Type B pancreatic cell (in vitro differentiated cells): ENCODE results near the gene SUCLG2. TPM values are rescaled to one million over a fixed set of nuclear protein-coding genes. Genes with fewer than 3 reads are reported as not detected.

Experiments
- DNase-seq: peaks from one replicate; pipeline ENCODE4 v3.0.0; 2021; ENCODE audit warnings: mixed read lengths; ENCODE audit not compliant: unreplicated experiment; ENCODE audit errors: extremely low spot score
- H3K27ac Mint-ChIP-seq: 2 replicates; pipeline ENCODE4 v1.8.0; 2021; ENCODE audit warnings: mild to moderate bottlenecking, mixed read lengths
- H3K27me3 Mint-ChIP-seq: 2 replicates; pipeline ENCODE4 v1.8.0; 2021; ENCODE audit warnings: mixed read lengths
- H3K36me3 Mint-ChIP-seq: 2 replicates; pipeline ENCODE4 v1.8.0; 2021; ENCODE audit warnings: mixed read lengths
- H3K4me1 Mint-ChIP-seq: one replicate; pipeline ENCODE4 v1.8.0; 2021; ENCODE audit warnings: mixed read lengths; ENCODE audit not compliant: unreplicated experiment
- H3K4me3 Mint-ChIP-seq: 2 replicates; pipeline ENCODE4 v1.8.0; 2021; ENCODE audit warnings: mild to moderate bottlenecking, mixed read lengths
- H3K9me3 Mint-ChIP-seq: 2 replicates; pipeline ENCODE4 v1.8.0; 2021; ENCODE audit warnings: mixed read lengths
- total RNA-seq: library from RNA; stranded (reverse); gene quantifications from 2 replicates; pipeline ENCODE4 v1.2.1, GENCODE V29; 2021; ENCODE audit warnings: low replicate concordance
- TF ChIP-seq, protein P1 (sequence below): fragments of 200-600 bp; sonication (generic); conservative IDR thresholded peaks from 2 replicates; pipeline ENCODE4 v1.5.0; 2021; ENCODE audit warnings: antibody characterized with exemption, mild to moderate bottlenecking

SUCLG2 gene
- total RNA-seq, 1 donor from 2014 or later = 42.8 TPM

DNA sequence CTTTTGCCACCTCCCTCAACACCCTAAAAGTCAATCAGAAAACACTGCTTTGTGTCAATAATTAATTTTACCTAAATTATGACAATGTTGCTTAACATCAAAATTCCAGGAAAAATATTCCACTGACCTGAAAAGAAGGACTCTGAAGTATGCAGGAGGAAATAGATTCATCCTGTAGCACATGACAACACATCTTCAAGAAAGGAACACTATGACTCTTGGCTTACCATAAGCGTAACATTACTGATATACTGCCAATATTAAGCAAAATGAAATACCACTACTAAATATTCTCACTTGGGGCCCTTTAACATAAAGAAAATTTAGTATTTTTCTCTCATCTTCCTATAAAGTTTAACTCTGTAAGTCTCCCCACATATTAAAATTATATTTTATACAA is 9.6 kb downstream of the SUCLG2 start:
- Mint-ChIP-seq H3K27me3 (no peaks in the 10 kb centered on the region), H3K4me1 (peaks cover 6% of the 10 kb centered on the region), H3K27ac (no peak overlapping the region), H3K4me3 (no peak overlapping the region), H3K36me3 (peaks cover 9% of the 10 kb centered on the region), H3K9me3 (no peaks in the 10 kb centered on the region)
- DNase-seq = no peak
- TF ChIP-seq, protein P1, sequence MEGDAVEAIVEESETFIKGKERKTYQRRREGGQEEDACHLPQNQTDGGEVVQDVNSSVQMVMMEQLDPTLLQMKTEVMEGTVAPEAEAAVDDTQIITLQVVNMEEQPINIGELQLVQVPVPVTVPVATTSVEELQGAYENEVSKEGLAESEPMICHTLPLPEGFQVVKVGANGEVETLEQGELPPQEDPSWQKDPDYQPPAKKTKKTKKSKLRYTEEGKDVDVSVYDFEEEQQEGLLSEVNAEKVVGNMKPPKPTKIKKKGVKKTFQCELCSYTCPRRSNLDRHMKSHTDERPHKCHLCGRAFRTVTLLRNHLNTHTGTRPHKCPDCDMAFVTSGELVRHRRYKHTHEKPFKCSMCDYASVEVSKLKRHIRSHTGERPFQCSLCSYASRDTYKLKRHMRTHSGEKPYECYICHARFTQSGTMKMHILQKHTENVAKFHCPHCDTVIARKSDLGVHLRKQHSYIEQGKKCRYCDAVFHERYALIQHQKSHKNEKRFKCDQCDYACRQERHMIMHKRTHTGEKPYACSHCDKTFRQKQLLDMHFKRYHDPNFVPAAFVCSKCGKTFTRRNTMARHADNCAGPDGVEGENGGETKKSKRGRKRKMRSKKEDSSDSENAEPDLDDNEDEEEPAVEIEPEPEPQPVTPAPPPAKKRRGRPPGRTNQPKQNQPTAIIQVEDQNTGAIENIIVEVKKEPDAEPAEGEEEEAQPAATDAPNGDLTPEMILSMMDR = no peak

DNA sequence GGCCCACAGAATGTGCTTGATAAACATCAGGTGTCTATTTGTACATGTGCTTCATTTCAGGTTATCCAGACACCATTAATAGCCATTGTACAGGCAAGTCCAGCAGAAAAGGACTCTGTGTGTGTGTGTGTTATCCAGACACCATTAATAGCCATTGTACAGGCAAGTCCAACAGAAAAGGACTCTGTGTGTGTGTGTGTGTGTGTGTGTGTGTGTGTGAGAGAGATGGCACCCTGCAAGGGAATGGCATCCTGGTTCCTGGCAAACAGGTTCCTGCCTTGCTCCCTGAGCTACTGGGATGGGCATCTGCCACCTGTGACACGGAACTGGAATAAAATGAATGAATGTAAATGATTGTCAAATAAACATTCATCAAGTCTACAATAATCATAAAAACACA is 11.7 kb downstream of the SUCLG2 start:
- H3K4me1 Mint-ChIP-seq = no peaks in the 10 kb centered on the region
- peaks cover 10% of the 10 kb centered on the region for H3K36me3 Mint-ChIP-seq
- no peak overlapping the region for H3K4me3 Mint-ChIP-seq
- no peak overlapping the region for H3K27ac Mint-ChIP-seq
- DNase-seq = no peak
- no peaks in the 10 kb centered on the region for H3K27me3 Mint-ChIP-seq
- TF ChIP-seq, protein P1 = no peak
- H3K9me3 Mint-ChIP-seq = no peaks in the 10 kb centered on the region

DNA sequence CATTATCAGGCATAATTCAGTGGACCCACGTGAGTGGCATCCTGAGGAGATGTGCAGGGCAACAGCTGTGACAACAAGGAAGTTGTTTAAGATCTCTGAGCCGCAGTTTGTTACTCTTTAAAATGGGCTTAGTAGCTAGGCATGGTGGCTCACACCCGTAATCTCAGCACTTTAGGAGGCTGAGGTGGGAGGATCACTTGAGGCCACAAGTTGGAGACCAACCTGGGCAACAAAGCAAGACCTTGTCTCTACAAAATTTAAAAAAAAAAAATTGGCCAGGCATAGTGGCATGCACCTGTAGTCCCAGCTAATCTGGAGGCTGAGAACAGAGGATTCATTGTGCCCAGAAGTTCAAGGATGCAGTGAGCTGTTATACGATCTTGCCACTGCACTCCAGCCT is 12.2 kb downstream of the SUCLG2 start:
- TF ChIP-seq, protein P1 = no peak
- Mint-ChIP-seq H3K27ac (no peak overlapping the region), H3K27me3 (no peaks in the 10 kb centered on the region), H3K4me1 (no peaks in the 10 kb centered on the region), H3K36me3 (peaks cover 14% of the 10 kb centered on the region), H3K9me3 (no peaks in the 10 kb centered on the region), H3K4me3 (no peak overlapping the region)
- DNase-seq = no peak

DNA sequence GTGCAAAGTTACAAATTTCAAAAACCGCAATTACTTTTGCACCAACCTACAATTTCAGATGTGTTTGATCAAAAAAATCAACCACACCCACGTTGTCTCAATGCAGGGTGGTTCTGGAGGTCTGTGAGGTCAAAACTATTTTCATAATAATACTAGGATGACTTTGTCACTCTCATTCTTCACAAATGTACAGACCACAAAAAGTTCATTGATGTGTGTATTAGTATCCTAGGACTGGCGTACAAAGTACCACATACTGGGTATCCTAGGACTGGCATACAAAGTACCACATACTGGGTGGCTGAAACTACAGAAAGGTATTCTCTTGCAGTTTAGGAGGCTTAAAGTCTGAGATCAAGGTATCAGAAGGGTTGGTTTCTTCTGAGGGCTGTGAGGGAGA is 13.0 kb downstream of the SUCLG2 start:
- H3K27me3 Mint-ChIP-seq = no peaks in the 10 kb centered on the region
- H3K9me3 Mint-ChIP-seq = no peaks in the 10 kb centered on the region
- TF ChIP-seq, protein P1 = no peak
- H3K36me3 Mint-ChIP-seq = peaks cover 14% of the 10 kb centered on the region
- no peak overlapping the region for H3K27ac Mint-ChIP-seq
- no peaks in the 10 kb centered on the region for H3K4me1 Mint-ChIP-seq
- no peak for DNase-seq
- no peak overlapping the region for H3K4me3 Mint-ChIP-seq

DNA sequence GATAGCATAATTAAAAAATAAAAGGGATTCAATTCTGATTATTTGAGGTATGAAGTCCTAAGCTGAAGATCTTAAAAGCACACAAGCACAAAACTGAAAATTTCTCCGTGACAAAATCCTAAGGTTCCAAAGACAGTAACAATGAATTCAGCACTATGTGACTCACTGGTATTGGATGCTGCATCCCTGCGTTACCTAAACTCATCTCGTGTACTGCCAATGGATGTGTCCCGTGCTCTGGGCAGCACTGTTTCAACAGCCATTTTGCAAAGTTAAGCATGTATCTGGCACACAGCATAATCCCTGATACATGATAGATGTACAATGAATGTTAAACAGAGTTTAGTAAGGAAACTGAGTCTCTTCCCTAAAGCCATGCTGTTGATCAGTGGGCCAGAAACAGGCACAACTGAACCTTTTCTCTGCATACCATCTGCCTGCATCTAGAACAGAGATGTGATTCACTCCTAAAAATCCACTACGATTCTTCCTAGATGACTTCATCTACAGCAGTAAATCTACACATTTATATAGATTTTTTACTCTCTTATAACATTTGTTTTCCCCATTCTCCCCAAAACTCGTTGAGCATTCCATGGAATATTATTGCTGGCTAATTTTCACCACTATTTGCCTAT is 14.3 kb downstream of the SUCLG2 start:
- no peak overlapping the region for H3K4me3 Mint-ChIP-seq
- TF ChIP-seq, protein P1 = no peak
- DNase-seq = no peak
- no peaks in the 10 kb centered on the region for H3K9me3 Mint-ChIP-seq
- peaks cover 7% of the 10 kb centered on the region for H3K4me1 Mint-ChIP-seq
- no peak overlapping the region for H3K27ac Mint-ChIP-seq
- H3K36me3 Mint-ChIP-seq = peaks cover 21% of the 10 kb centered on the region
- no peaks in the 10 kb centered on the region for H3K27me3 Mint-ChIP-seq
